Natural killer cell treated with Interleukin-12 subunit alpha and Interleukin-12 subunit beta and Interleukin-15 and Interleukin-18, amount 100 ng/mL, for 72 hours (primary cell): ENCODE data around the gene RHEBL1. TPM values are rescaled to one million over a fixed set of nuclear protein-coding genes. Genes with fewer than 3 reads are reported as not detected.

Experiments
- ATAC-seq, 2 donors: fragments of 150-1000 bp; cut with Tn5 transposase in 1 of 2; sonication (Bioruptor Pico), chemical (Tn5 transposase) in 1 of 2; 2 replicates each; pipeline ENCODE4 v1.10.0; 2021
- DNase-seq: peaks from one replicate; pipeline ENCODE4 v3.0.0; 2022; ENCODE audit warnings: low spot score
- H3K27ac Mint-ChIP-seq, 2 donors: 1 replicate in 1 of 2; 2 replicates in 1 of 2; pipeline ENCODE4 v1.8.0; 2022; ENCODE audit warnings: mixed read lengths in 2 of 2, mild to moderate bottlenecking in 1 of 2, moderate library complexity in 1 of 2
- H3K27me3 Mint-ChIP-seq, 2 donors: 1 replicate in 1 of 2; 2 replicates in 1 of 2; pipeline ENCODE4 v1.8.0; 2022; ENCODE audit warnings: mixed read lengths in 2 of 2
- H3K36me3 Mint-ChIP-seq: one replicate; pipeline ENCODE4 v1.8.0; 2022; ENCODE audit warnings: mixed read lengths
- H3K4me1 Mint-ChIP-seq, 2 donors: 1 replicate in 1 of 2; 2 replicates in 1 of 2; pipeline ENCODE4 v1.8.0; 2022; ENCODE audit warnings: low read depth in 2 of 2, mixed read lengths in 2 of 2, mild to moderate bottlenecking in 1 of 2
- H3K4me3 Mint-ChIP-seq: one replicate; pipeline ENCODE4 v1.8.0; 2022; ENCODE audit warnings: mixed read lengths
- H3K9me3 Mint-ChIP-seq: 2 replicates; pipeline ENCODE4 v1.8.0; 2022; ENCODE audit warnings: mixed read lengths
- total RNA-seq, 2 donors: library from RNA; stranded (reverse); gene quantifications; one replicate each; pipeline ENCODE4 v1.2.3, GENCODE V29; 2022

The RHEBL1 gene
- total RNA-seq, 2 donors from 2014 or later = 21.9 to 28.9 TPM

DNA sequence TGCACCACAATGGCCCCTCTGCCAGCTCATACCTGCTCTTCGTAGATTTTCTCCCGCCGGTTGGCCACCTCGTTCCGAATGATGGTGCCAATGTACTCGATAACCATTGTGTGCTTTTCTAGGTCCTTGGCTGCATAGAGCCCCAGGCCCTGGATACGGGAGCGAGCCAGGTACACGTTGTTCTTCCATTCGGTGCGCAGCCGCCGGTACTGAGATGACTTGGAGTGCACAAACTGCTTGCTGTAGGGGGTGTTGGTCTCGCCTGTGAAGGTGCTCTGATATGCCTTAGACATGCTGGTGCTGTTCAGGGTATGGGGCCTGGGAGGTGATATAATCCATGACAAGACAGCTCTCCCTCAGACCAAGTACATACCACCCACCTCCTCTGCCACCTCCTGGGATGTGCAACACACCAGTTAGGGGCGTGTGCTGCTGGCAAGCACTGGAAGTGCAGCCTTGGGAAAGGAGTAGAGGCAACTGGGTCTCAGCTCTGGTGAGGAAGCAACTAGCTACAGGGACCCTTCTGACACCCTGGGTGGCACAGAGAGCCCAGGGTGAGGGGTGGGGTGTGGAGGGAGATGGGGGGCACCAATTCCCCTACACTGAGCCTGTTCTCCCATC lies 47.1 kb downstream of the RHEBL1 start:
- H3K9me3 Mint-ChIP-seq = no peaks in the 10 kb centered on the region
- DNase-seq (no peak), ATAC-seq (no peak)
- no peaks in the 10 kb centered on the region for H3K27me3 Mint-ChIP-seq
- H3K27ac Mint-ChIP-seq = peak overlapping the region in 1 of 2 donors; percentile 65
- H3K36me3 Mint-ChIP-seq = peaks cover 12% of the 10 kb centered on the region
- H3K4me1 Mint-ChIP-seq = peaks cover 12 to 18% of the 10 kb centered on the region in 2 donors
- no peak overlapping the region for H3K4me3 Mint-ChIP-seq

DNA sequence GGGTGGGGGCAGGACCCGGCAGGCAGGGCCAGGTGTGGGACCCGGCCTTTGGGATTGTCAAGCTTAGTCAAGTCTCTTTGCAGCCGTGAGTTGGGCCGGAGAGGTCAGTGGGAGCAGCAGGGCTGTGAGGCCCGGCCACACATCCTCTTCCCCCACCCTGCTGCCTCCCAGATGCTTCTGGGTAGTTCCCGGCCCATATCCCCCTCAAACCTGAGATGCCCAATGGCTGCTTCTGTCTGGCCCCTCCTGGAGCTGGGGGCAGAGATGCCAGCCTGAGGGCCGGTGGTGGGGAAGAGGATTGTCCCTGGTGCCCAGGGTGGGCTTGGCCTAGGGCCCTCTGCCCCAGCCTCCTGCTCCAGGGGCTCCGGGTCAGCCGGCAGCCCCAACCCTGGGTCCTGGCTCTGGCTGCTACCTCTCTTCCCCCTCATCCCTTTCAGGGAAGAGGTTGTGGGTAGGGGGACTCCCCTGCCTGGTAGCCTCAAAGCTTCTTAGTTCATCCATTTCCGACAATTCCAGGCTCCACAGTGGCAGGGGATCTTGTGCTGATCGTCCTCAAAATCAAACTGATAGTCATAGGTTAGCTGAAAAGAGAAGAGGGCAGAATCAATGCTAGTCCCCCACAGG lies 48.4 kb downstream of the RHEBL1 start:
- DNase-seq (no peak), ATAC-seq (no peak)
- H3K27ac Mint-ChIP-seq = peak overlapping the region in 1 of 2 donors; percentile 65
- no peak overlapping the region for H3K4me3 Mint-ChIP-seq
- H3K4me1 Mint-ChIP-seq = peaks cover 23 to 31% of the 10 kb centered on the region in 2 donors
- peaks cover 16% of the 10 kb centered on the region for H3K36me3 Mint-ChIP-seq
- H3K27me3 Mint-ChIP-seq = no peaks in the 10 kb centered on the region
- H3K9me3 Mint-ChIP-seq = no peaks in the 10 kb centered on the region

DNA sequence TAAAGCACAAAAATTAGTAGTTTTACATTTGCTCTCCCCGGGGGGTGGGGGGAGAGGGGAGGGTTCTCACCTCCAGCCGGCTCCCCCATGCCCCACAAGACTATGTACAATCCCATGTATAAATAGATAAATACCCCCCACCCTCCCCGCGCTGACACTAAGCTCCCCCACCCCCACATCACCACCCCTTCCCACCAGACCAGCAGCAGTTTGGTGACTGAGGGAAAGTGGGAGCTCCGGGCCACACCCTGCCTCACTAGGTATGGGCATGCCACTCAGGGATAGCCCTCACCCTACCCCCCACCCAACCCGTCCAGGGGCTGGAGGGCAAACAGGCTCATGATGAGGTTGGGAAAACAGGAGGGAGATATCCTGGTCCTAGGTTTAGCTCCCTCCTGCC lies 49.3 kb downstream of the RHEBL1 start:
- H3K4me1 Mint-ChIP-seq = peaks cover 27 to 37% of the 10 kb centered on the region in 2 donors
- ATAC-seq (no peak), DNase-seq (no peak)
- no peaks in the 10 kb centered on the region for H3K27me3 Mint-ChIP-seq
- H3K4me3 Mint-ChIP-seq = no peak overlapping the region
- H3K27ac Mint-ChIP-seq = no peak overlapping the region
- no peaks in the 10 kb centered on the region for H3K9me3 Mint-ChIP-seq
- peaks cover 14% of the 10 kb centered on the region for H3K36me3 Mint-ChIP-seq

DNA sequence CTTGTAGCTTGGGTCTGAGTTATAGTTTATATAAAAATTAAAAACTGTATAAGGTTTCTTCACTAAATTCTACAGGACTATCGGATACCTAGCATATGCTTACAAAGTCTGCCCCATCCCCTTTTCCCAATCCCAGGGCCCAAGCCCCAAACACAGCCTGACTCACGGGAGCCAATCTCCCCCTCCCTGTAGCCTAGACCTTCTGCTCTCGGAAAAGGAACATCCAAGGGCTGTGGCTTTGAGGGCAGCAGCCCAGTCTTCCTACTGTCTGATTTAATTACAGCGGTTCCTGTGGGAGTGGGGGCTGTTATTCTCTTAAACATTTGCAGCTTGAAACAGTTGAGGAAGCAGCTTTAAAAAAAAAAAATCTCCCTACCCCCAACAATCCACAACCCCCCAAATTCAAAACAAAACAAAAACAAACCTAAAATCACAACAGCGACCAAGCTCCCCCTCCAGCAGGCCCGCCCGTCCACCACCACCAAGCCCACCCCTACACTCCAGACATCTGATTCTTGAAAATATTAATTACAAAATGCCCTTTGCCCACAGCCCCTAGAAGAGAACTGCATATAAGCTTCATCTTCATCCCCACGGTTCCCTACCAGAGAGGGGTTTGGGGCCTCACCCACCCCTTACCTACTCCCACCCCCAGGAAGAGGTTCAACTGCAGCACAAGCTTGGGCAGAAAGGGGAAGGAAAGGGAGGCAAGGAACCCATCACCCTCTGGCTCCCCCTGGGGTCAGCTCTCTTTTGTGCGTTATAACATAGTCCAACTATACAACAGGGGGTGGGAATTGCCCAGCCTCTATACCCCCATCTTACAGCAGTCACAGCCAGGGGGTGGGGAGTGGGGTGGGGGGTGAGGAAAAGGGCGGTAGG lies 50.1 kb downstream of the RHEBL1 start:
- Mint-ChIP-seq H3K36me3 (peaks cover 18% of the 10 kb centered on the region), H3K27me3 (no peaks in the 10 kb centered on the region), H3K4me3 (peak overlapping the region; percentile 94), H3K9me3 (no peaks in the 10 kb centered on the region), H3K27ac (peak overlapping the region; percentile 95 to 98), H3K4me1 (peaks cover 30 to 37% of the 10 kb centered on the region in 2 donors)
- ATAC-seq (no peak), DNase-seq (no peak)

DNA sequence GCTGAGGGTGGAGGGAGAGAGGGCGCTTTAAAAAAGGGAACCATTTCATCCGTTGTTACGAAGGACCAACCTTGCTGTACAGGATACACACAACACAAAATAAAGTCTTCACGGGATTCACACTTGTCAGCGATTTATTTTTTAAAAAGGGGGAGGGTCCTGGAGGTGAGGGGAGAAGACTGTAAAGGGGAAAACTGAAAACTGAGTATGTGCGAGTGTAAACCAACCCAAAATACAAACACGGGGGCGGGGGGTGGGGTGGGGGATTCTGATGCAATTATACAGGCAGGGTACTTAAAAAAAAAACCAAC lies 50.7 kb downstream of the RHEBL1 start:
- H3K4me1 Mint-ChIP-seq = peaks cover 35 to 37% of the 10 kb centered on the region in 2 donors
- no peaks in the 10 kb centered on the region for H3K9me3 Mint-ChIP-seq
- DNase-seq = no peak
- H3K27me3 Mint-ChIP-seq = no peaks in the 10 kb centered on the region
- peak overlapping the region; percentile 95 to 98 for H3K27ac Mint-ChIP-seq
- H3K36me3 Mint-ChIP-seq = peaks cover 18% of the 10 kb centered on the region
- H3K4me3 Mint-ChIP-seq = peak overlapping the region; percentile 94
- peak; percentile 2 to 18 for ATAC-seq

- Mint-ChIP-seq H3K27me3 (no peaks in the 10 kb centered on the region), H3K4me1 (peaks cover 35 to 37% of the 10 kb centered on the region in 2 donors), H3K27ac (peak within 1 kb of the TSS; percentile 95 to 98), H3K9me3 (no peaks in the 10 kb centered on the region), H3K4me3 (peak within 1 kb of the TSS; percentile 94), H3K36me3 (peaks cover 18% of the 10 kb centered on the region)
- ATAC-seq = peak; percentile 96 to 97
- DNase-seq = peak; percentile 97
These were observed 51.3 kb downstream of the RHEBL1 start, which contains the start of gene PRKAG1 for GRCh38 chr12:49018261-49019119. Gene PRKAG1, minus strand, starts transcription at chr12:49018776. Its CDS starts 36 bp downstream, at chr12:49018740.

GRCh38 chr12:49017891-49018260 lies 51.9 kb downstream of the RHEBL1 start:
- DNase-seq (no peak), ATAC-seq (peak; percentile 25 to 42)
- H3K27me3 Mint-ChIP-seq = no peaks in the 10 kb centered on the region
- peak overlapping the region; percentile 95 to 98 for H3K27ac Mint-ChIP-seq
- H3K4me3 Mint-ChIP-seq = peak overlapping the region; percentile 94
- peaks cover 35 to 37% of the 10 kb centered on the region in 2 donors for H3K4me1 Mint-ChIP-seq
- peaks cover 18% of the 10 kb centered on the region for H3K36me3 Mint-ChIP-seq
- H3K9me3 Mint-ChIP-seq = no peaks in the 10 kb centered on the region

DNA sequence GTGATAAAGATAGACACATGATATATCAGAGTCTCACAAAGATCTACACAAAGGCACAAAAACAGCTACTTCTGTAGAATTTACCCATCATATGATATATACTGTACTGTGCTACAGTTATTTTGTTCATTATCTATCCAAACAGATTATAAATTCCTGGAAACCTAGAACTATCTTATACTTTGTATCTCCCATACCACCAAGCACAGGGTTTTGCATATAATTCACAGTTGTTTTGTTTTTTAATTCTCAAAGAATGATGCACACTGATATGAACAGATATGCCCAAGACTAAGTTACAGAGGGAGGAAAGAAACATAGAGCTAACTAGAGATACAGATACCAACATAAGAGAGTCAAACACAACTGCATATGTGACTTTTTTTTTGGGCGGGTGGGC lies 54.6 kb downstream of the RHEBL1 start:
- peaks cover 35 to 37% of the 10 kb centered on the region in 2 donors for H3K4me1 Mint-ChIP-seq
- ATAC-seq (no peak), DNase-seq (no peak)
- H3K27me3 Mint-ChIP-seq = no peaks in the 10 kb centered on the region
- peaks cover 25% of the 10 kb centered on the region for H3K36me3 Mint-ChIP-seq
- no peaks in the 10 kb centered on the region for H3K9me3 Mint-ChIP-seq
- H3K4me3 Mint-ChIP-seq = peak overlapping the region; percentile 27
- H3K27ac Mint-ChIP-seq = no peak overlapping the region

Other genes starting within 250 kb of the RHEBL1 start
- gene DDX23, start 217.8 kb downstream of the RHEBL1 start, total RNA-seq = 100 to 1,000 TPM; 131 to 162 TPM
- gene RND1, start 204.1 kb downstream of the RHEBL1 start, total RNA-seq = 1 to 10 TPM; 3.4 to 3.7 TPM
- 100 to 1,000 TPM; 101 to 112 TPM for gene FKBP11, start 144.5 kb downstream of the RHEBL1 start, total RNA-seq
- 100 to 1,000 TPM; 125 to 156 TPM for gene ARF3, start 112.5 kb downstream of the RHEBL1 start, total RNA-seq
- under 1 TPM in 1 of 2 donors, not detected in 1; 0.50 TPM for gene WNT10B, start 98.2 kb downstream of the RHEBL1 start, total RNA-seq
- not detected for gene WNT1, start 91.7 kb downstream of the RHEBL1 start, total RNA-seq
- 1 to 10 TPM in 1 of 2 donors, under 1 TPM in 1; 0.48 to 1.1 TPM for gene DDN, start 70.6 kb downstream of the RHEBL1 start, total RNA-seq
- 10 to 100 TPM; 63.4 to 70.3 TPM for gene PRKAG1, start 51.2 kb downstream of the RHEBL1 start, total RNA-seq
- gene KMT2D, start 9.2 kb downstream of the RHEBL1 start, total RNA-seq = 100 to 1,000 TPM; 120 to 199 TPM
- gene DHH, start 24.8 kb upstream of the RHEBL1 start, total RNA-seq = under 1 TPM; 0.24 to 0.31 TPM
- 10 to 100 TPM; 55.4 to 74.9 TPM for gene LMBR1L, start 40.9 kb upstream of the RHEBL1 start, total RNA-seq
- 1,000 to 10,000 TPM; 1,825 to 2,159 TPM for gene TUBA1B, start 61.4 kb upstream of the RHEBL1 start, total RNA-seq
- gene TUBA1A, start 119.1 kb upstream of the RHEBL1 start, total RNA-seq = 10 to 100 TPM; 30.8 to 53.5 TPM
- gene TUBA1C, start 195.1 kb upstream of the RHEBL1 start, total RNA-seq = 100 to 1,000 TPM; 260 to 358 TPM
- gene PRPH, start 225.2 kb upstream of the RHEBL1 start, total RNA-seq = not detected